EH (cell line): ENCODE results near the gene SEPTIN8.

Source experiments
- DNase-seq: peaks from one replicate; pipeline ENCODE4 v3.0.0-alpha.2; 2015; ENCODE audit warnings: low read depth

The SEPTIN8 gene

GRCh38 chr5:132763181-132764036 lies 13.6 kb downstream of the SEPTIN8 start:
- DNase-seq, result no peak

- no peak for DNase-seq
Measured at GRCh38 chr5:132762246-132763000, 14.6 kb downstream of the SEPTIN8 start.

- DNase-seq, result no peak
Measured at GRCh38 chr5:132761321-132762240, 15.5 kb downstream of the SEPTIN8 start.

GRCh38 chr5:132760601-132761317 lies 16.3 kb downstream of the SEPTIN8 start:
- DNase-seq, result no peak

- DNase-seq, result no peak
Measured at GRCh38 chr5:132760049-132760420, 17.0 kb downstream of the SEPTIN8 start.

- no peak for DNase-seq
Measured at GRCh38 chr5:132759114-132760048, 17.7 kb downstream of the SEPTIN8 start.

- no peak for DNase-seq
Measured at GRCh38 chr5:132758451-132758850, 18.6 kb downstream of the SEPTIN8 start.

GRCh38 chr5:132756542-132756941 lies 20.5 kb downstream of the SEPTIN8 start:
- no peak for DNase-seq

GRCh38 chr5:132754947-132755346 lies 22.1 kb downstream of the SEPTIN8 start:
- DNase-seq, result peak; percentile 62

- DNase-seq, result no peak
Measured at GRCh38 chr5:132754111-132754510, 22.9 kb downstream of the SEPTIN8 start.

GRCh38 chr5:132753135-132753987 lies 23.7 kb downstream of the SEPTIN8 start:
- peak; percentile 34 for DNase-seq

GRCh38 chr5:132752581-132753125 lies 24.4 kb downstream of the SEPTIN8 start:
- no peak for DNase-seq

- DNase-seq, result no peak
Measured at GRCh38 chr5:132751971-132752580, 25.0 kb downstream of the SEPTIN8 start.

GRCh38 chr5:132751444-132751843 lies 25.6 kb downstream of the SEPTIN8 start:
- no peak for DNase-seq

- DNase-seq, result no peak
Measured at GRCh38 chr5:132750471-132751230, 26.4 kb downstream of the SEPTIN8 start.

- no peak for DNase-seq
Measured at GRCh38 chr5:132749506-132749905, 27.5 kb downstream of the SEPTIN8 start.

GRCh38 chr5:132748522-132749000 lies 28.5 kb downstream of the SEPTIN8 start:
- no peak for DNase-seq
